ENCODE results near the gene CIC.

DNA sequence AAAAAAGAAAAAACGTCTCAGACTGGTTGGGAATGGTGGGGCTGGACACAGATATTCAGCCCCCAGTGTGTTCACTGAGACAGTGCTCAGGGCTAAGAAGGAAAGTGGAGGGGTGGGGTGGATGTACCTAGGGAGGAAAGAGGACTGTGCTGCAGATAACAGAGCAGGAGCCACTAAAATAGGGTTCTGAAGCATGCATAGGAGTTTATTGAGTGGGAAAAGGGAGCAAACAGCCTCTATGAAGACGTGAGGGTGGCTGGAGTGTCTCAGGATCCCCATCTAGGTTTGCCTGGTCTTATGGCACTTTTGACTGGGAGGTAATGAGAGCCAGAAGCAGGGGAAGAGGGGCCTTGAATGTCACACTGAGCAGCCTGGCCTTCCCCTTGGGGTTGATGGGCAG, 59.8 kb downstream of the CIC start:
- TF ChIP-seq, protein P1, sequence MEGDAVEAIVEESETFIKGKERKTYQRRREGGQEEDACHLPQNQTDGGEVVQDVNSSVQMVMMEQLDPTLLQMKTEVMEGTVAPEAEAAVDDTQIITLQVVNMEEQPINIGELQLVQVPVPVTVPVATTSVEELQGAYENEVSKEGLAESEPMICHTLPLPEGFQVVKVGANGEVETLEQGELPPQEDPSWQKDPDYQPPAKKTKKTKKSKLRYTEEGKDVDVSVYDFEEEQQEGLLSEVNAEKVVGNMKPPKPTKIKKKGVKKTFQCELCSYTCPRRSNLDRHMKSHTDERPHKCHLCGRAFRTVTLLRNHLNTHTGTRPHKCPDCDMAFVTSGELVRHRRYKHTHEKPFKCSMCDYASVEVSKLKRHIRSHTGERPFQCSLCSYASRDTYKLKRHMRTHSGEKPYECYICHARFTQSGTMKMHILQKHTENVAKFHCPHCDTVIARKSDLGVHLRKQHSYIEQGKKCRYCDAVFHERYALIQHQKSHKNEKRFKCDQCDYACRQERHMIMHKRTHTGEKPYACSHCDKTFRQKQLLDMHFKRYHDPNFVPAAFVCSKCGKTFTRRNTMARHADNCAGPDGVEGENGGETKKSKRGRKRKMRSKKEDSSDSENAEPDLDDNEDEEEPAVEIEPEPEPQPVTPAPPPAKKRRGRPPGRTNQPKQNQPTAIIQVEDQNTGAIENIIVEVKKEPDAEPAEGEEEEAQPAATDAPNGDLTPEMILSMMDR (IDR thresholded peaks at IDR 0.05), result no peak
- no peak for TF ChIP-seq POLR2A (IDR thresholded peaks at IDR 0.05)
- no peak for TF ChIP-seq POLR2AphosphoS5 (IDR thresholded peaks at IDR 0.05)
